ENCODE data around the gene MYO3B. TPM values are rescaled to one million over a fixed set of nuclear protein-coding genes. Genes with fewer than 3 reads are reported as not detected.

Gene MYO3B
- polyA plus RNA-seq, 5 donors: 2.3 to 3.8 (median 3.1) TPM

- DNase-seq: no peak
Observed at GRCh38 chr2:170162271-170162632, 15.7 kb upstream of the MYO3B start.

DNA sequence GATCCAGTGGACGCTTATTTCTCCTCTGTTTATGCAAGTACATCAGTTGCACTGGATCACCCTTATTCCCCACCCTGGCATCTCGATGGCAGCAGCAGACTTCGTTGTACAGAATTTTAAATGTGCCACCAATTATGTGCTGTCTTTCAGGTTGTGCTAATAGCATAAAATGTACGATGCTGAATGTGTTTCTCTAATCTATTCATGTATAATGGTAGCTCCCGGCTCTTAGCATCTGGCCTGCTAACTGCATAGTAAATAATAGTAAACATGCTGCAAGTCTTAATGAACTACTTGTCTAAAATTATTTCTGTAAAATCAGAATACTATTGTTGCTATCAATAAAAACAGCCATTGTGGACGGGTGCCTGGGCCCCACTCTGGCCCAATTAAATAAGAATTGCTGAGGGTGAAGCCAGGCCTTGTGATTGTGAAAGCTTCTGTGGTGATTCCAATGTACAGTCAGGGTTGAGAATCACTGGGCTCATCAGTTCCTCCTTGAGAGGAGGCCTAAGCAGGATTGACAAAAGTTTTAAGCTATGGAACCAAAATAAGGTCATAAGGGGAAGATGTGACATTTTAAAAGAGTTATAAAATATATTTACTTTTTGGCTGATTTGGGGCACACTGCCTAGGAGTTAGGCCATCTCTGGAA, 14.4 kb upstream of the MYO3B start:
- DNase-seq: no peak

GRCh38 chr2:170165129-170165528, 12.8 kb upstream of the MYO3B start:
- no peak for DNase-seq

DNA sequence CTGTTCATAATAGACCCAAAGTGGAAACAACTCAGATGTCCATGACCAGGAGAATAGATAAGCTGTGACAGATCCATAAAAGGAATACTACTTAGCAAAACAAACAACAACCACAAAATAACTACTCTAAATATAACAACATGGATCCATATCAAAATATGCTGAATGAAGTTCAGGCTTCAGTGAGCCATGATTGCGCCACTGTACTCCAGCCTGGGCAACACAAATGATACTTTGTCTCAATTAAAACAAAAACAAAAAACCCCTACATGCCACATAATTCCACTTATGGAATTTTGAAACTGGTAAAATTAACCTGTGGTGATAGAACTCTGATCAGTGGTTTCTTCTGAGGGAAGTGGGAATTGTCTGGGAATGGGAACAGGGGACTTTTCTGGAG, 11.2 kb upstream of the MYO3B start:
- no peak for DNase-seq

GRCh38 chr2:170170281-170171040, 7.5 kb upstream of the MYO3B start:
- peak in 1 of 2 donors; percentile 20 for DNase-seq

- DNase-seq: no peak
Observed at GRCh38 chr2:170176212-170176611, 1.7 kb upstream of the MYO3B start.

DNA sequence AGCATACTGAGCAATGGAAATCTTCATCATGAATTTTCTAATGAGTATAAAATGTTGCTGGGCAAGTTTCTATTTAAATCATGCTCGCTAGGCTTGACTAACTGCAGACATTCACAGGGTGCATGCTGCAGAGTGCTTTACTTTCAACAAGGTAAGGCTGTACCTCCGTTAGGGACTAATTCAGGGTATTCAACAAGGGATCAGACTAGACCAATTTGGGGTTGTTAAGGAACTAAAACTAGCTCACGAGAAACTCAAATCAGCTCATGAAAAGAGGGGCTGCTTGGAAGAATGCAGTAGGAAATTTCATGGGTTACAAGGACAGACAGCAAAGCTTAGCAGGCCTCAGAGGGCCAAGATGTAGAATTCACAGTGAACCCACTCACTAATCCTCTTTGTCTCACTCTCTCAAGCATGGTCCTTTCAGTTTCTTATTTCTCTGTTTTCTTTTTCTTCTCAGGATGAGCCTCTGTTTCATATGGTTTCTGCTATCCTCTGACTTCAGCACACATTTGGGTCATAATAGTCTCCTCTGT, 2.2 kb downstream of the MYO3B start:
- DNase-seq: no peak

DNA sequence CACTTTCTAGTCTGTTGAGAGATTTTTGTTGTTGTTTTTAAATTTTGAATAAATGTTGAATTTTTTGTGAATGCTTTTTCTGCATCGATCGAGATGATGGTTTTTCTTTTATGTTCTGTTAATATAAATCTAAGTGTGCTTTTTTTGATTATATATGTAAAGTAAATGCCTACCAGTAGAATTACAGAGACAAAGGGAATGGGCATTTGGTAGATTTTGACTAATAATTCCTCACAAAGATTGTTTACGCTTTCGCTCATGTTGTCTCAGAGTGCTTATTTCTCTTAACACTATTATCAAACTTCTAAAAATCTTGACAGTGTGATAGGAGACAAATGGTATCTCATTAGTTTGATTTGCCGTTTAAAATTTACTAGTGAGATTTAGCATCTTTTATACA, 3.7 kb downstream of the MYO3B start:
- no peak for DNase-seq

- no peak for DNase-seq
Observed at GRCh38 chr2:170185319-170185718, 7.4 kb downstream of the MYO3B start.

GRCh38 chr2:170189757-170190156, 11.8 kb downstream of the MYO3B start:
- DNase-seq: no peak

DNA sequence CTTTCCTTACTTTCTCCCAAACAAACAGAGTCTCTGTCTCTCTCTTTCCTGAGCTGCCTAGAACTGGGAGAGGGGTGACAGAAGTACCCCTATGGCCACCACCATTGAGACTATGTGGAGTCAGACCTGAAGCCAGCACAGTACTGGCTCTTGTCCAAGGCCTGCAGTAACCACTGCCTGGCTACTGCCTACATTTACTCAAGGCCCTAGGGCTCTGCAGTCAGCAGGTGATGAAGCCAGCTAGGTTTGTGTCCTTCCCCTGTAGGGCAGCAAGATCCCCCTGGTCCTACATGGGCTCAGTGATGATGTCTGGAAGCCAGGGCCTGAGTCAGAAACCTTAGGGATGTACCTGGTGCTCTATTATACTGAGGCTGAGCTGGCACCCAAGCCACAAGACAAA, 12.2 kb downstream of the MYO3B start:
- DNase-seq: no peak

DNA sequence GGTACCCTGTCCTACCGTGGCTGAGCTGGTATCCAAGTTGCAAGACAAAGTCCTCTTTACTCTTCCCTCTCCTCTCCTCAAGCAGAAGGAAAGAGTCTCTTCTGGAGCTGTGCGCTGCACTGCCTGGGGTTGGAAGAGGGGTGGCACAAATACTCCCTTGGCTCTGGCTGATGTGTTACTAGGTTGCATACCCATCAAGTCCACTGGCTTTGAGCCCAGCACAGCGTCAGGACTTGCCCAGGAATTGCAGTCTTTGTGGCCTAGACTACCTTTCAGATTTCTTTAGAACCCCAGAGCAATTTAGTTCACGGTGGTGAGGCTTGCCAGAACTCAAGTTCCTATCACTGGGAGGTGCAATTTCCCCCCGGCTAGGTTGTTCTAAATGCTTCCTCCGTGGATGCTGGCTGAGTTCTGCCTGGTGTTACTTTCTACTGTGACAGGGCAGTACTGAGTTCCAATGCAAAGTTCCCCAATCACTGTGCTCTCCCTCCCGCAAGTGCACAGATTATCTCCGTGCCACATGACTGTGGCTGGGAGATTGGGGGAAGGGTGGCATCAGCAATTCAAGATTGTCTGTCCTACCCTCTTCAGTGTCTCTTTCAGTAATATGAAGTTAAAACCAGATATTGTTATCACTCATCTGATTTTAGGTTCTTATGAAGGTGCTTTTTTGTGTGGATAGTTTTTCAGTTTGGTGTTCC, 13.4 kb downstream of the MYO3B start:
- no peak for DNase-seq

GRCh38 chr2:170196963-170197362, 19.0 kb downstream of the MYO3B start:
- DNase-seq: no peak

DNA sequence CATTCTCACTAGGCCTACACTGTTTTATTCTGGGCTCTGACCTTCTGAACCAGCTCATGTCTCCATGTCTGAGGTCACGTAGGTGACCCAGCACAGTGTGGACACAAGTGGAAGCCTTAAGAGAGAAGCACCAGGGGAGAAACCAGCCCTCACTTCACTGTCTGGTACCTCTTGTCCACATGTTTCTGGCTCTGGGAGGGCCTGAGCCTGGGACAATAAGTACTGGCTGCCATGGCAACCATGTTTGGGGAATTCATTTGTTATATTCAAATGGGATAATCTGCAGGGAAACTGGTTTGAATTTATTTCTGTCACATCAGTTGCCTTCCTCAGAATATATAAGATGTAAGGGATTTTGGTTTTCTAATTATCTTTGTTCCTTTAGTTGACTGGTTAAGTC, 23.3 kb downstream of the MYO3B start:
- no peak for DNase-seq

GRCh38 chr2:170201734-170202393, 23.9 kb downstream of the MYO3B start:
- no peak for DNase-seq

GRCh38 chr2:170202437-170202836, 24.5 kb downstream of the MYO3B start:
- no peak for DNase-seq

GRCh38 chr2:170204298-170204951, 26.5 kb downstream of the MYO3B start:
- DNase-seq: no peak

DNA sequence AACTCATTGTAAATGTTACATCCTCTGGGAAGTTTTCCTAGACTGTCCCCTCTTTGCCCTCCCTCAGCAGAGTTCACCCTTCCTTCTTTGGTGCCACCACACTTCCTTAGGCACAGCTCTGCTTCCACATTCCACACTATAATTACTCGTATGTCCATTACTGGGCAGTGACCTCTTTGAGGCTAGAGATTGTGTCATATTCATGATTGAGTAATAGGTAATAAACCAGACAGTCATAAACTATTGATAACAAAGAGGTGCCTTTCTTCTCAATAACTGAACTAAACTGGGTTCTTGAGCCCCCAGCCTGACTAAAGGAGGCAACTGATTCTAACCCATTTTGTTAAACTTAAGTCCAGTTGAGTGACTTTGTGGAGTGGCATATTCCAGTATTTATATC, 28.3 kb downstream of the MYO3B start:
- DNase-seq: no peak

DNA sequence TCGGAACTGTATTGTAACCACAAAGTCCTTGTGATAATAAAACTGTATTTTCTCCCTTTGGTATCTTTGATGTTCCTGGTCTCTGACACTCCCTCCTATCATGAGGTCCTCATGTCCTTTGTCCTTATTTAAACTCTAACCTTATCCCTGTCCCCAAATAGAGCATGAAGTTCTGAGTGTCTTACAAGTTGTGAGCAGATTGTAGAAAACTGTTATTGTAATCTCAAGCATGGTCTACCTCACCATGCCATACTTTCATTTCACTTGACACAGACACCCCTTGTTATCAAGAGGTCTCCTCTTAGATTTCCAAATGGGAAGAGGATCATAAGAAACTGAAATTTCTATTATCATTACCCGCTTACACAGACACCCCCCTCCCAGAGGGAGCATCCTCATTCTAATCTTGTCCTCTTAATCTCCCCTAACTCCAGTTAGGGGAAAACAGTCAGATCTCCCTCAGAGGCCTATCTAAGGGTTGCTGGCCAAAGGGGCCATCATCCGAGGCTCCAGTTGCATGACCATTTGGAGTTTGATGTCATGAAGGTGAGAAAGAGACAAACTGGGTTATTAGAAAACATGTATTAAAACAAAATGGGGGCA, 29.0 kb downstream of the MYO3B start:
- no peak for DNase-seq

- no peak for DNase-seq
Observed at GRCh38 chr2:170207901-170208300, 30.0 kb downstream of the MYO3B start.

DNA sequence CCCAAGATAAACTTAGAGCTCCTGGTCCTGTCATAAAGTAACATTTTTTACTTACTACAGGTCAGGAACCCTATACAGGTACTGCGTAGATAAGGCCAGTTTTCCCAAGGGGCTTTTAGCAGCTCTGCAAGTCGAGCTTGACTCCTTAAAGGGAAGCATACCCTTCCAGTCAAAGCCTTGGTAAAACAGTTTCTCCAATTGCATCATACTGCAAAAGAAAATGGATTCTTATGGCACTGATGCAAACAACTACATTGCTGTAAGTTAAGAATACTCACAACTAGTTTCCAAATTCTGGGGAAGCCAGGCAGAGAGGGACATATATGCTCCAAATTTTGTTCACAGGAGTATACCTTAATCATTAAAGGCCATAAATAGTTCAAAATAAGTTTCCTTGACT, 31.0 kb downstream of the MYO3B start:
- no peak for DNase-seq
